ENCODE measurements around the gene TRMT11. TPM values are rescaled to one million over a fixed set of nuclear protein-coding genes. Genes with fewer than 3 reads are reported as not detected.
"Not testable (repeated sequence)": the region's sequence is repeated elsewhere in the genome, so short reads cannot be mapped to it uniquely, and the experiment has no call there.

The TRMT11 gene
- total RNA-seq, 2 donors from 2014 or later: 23.7 to 47.2 TPM

- Mint-ChIP-seq H3K4me1 (ENCODE audit: low read depth in 2 of 2) (peaks cover 0 to 12% of the 10 kb centered on the region in 2 donors), H3K4me3 (no peak overlapping the region), H3K27me3 (no peaks in the 10 kb centered on the region), H3K36me3 (peaks cover 5% of the 10 kb centered on the region), H3K27ac (no peak overlapping the region), H3K9me3 (no peaks in the 10 kb centered on the region)
- DNase-seq (ENCODE audit: low spot score): no peak
- ATAC-seq: no peak
Observed at GRCh38 chr6:126052485-126052884, 66.1 kb downstream of the TRMT11 start.

GRCh38 chr6:126054258-126054702 is 67.9 kb downstream of the TRMT11 start:
- ATAC-seq (peak in 1 of 2 donors; percentile 35), DNase-seq (ENCODE audit: low spot score) (no peak)
- H3K27ac Mint-ChIP-seq: no peak overlapping the region
- H3K36me3 Mint-ChIP-seq: no peaks in the 10 kb centered on the region
- H3K4me3 Mint-ChIP-seq: no peak overlapping the region
- H3K27me3 Mint-ChIP-seq: no peaks in the 10 kb centered on the region
- peaks cover 0 to 12% of the 10 kb centered on the region in 2 donors for H3K4me1 Mint-ChIP-seq (ENCODE audit: low read depth in 2 of 2)
- no peaks in the 10 kb centered on the region for H3K9me3 Mint-ChIP-seq

DNA sequence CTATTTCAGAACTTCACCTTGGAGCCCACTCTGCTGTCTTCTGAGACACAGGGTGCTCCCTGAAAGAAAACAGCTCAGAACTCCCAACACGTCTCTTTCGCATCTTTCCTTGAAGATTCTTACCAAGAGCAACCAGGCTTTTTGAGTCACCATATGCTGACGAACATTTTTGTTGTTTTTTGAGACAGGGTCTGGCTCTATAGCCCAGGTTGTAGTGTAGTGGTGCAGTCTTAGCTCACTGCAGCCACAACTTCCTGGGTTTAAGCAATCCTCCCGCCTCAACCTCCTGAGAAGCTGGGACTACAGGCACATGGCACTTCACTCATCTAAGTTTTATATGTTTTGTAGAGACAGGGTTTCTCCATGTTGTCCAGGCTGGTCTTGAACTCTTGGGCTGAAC is 68.5 kb downstream of the TRMT11 start:
- H3K4me3 Mint-ChIP-seq: no peak overlapping the region
- no peaks in the 10 kb centered on the region for H3K9me3 Mint-ChIP-seq

GRCh38 chr6:126055449-126055848 is 69.1 kb downstream of the TRMT11 start:
- Mint-ChIP-seq H3K27ac (no peak overlapping the region), H3K9me3 (no peaks in the 10 kb centered on the region), H3K4me1 (ENCODE audit: low read depth in 2 of 2) (peaks cover 4 to 15% of the 10 kb centered on the region in 2 donors), H3K36me3 (no peaks in the 10 kb centered on the region), H3K27me3 (no peaks in the 10 kb centered on the region), H3K4me3 (no peak overlapping the region)
- ATAC-seq (no peak), DNase-seq (ENCODE audit: low spot score) (no peak)

More for the DNA sequence above, 68.5 kb downstream of the TRMT11 start:
- H3K27ac Mint-ChIP-seq: no peak overlapping the region
- no peaks in the 10 kb centered on the region for H3K36me3 Mint-ChIP-seq
- peaks cover 0 to 12% of the 10 kb centered on the region in 2 donors for H3K4me1 Mint-ChIP-seq (ENCODE audit: low read depth in 2 of 2)
- H3K27me3 Mint-ChIP-seq: no peaks in the 10 kb centered on the region
- DNase-seq (ENCODE audit: low spot score) (no peak), ATAC-seq (peak; percentile 39 to 57)

GRCh38 chr6:126056355-126057004 is 70.1 kb downstream of the TRMT11 start:
- Mint-ChIP-seq H3K4me1 (ENCODE audit: low read depth in 2 of 2) (peaks cover 8 to 16% of the 10 kb centered on the region in 2 donors), H3K4me3 (no peak overlapping the region), H3K27ac (no peak overlapping the region), H3K36me3 (no peaks in the 10 kb centered on the region), H3K27me3 (no peaks in the 10 kb centered on the region), H3K9me3 (no peaks in the 10 kb centered on the region)
- DNase-seq (ENCODE audit: low spot score) (no peak), ATAC-seq (no peak)

DNA sequence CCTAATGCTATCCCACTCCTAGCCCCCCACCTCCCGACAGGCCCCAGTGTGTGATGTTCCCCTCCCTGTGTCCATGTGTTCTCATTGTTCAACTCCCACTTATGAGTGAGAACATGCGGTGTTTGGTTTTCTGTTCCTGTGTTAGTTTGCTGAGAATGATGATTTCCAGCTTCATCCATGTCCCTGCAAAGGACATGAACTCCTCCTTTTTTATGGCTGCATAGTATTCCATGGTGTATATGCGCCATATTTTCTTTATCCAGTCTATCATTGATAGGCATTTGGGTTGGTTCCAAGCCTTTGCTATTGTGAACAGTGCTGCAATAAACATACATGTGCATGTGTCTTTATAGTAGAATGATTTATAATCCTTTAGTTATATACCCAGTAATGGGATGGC is 71.7 kb downstream of the TRMT11 start:
- ATAC-seq; H3K4me3 Mint-ChIP-seq; H3K36me3 Mint-ChIP-seq; DNase-seq (ENCODE audit: low spot score); H3K27ac Mint-ChIP-seq; H3K9me3 Mint-ChIP-seq; H3K27me3 Mint-ChIP-seq: not testable (repeated sequence)
- H3K4me1 Mint-ChIP-seq (ENCODE audit: low read depth in 2 of 2): peaks cover 8 to 16% of the 10 kb centered on the region in 2 donors

DNA sequence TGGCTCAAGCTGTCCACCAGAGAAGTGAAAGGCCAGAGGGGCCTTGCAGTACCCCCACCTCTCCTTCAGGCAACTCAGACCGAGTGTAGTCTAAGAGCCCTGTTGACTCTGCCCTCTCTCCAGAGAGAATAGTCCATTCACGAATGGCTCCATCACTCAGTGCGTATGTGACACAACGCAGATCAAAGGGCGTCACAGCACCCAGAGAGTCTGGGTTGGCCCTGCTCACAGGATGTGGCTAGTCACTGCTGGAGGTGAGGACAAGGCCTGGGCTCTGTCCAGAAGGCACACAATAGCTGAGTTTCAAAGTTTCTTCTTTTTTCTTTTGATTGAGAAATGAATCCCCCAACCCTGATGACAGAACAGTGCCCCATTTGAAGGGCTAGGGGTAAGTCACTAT is 74.1 kb downstream of the TRMT11 start:
- H3K9me3 Mint-ChIP-seq: no peaks in the 10 kb centered on the region
- peak; percentile 79 to 82 for ATAC-seq
- peak overlapping the region in 1 of 2 donors; percentile 65 for H3K27ac Mint-ChIP-seq
- no peak overlapping the region for H3K4me3 Mint-ChIP-seq
- no peaks in the 10 kb centered on the region for H3K27me3 Mint-ChIP-seq
- H3K36me3 Mint-ChIP-seq: no peaks in the 10 kb centered on the region
- H3K4me1 Mint-ChIP-seq (ENCODE audit: low read depth in 2 of 2): peaks cover 7 to 8% of the 10 kb centered on the region in 2 donors
- DNase-seq (ENCODE audit: low spot score): peak; percentile 62

DNA sequence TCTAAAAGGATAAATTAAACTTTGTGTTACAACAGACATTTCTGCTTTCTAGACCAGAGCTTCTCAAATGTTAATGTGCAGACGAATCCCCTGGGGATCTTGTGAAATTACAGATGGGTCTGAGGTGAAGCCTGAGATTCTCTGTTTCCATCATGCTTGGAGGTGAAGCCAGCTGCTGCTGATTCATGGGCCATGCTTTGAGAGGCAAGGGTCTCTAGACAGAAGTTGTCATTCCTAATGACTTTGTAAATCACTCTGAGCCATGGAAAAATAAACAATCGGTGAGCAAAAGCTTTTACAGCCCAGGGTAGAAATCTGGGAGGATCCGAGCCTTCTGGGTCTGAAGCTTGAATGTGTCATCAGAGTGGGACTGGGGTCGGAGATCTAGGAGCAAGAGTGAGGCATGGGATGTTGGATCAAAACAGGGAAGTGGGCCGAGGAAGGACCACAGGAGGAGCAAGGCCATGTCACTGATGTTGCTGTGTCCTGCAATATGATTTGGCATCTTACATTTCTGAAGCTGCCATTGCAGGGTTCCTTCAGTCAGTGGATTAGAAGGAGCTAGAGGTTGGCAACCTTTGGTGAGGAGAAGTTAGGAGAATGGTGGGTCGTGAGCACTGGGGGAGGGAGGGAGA is 77.3 kb downstream of the TRMT11 start:
- Mint-ChIP-seq H3K9me3 (no peaks in the 10 kb centered on the region), H3K27ac (no peak overlapping the region), H3K36me3 (no peaks in the 10 kb centered on the region), H3K4me1 (ENCODE audit: low read depth in 2 of 2) (peaks cover 7 to 8% of the 10 kb centered on the region in 2 donors), H3K4me3 (no peak overlapping the region), H3K27me3 (no peaks in the 10 kb centered on the region)
- no peak for ATAC-seq
- DNase-seq (ENCODE audit: low spot score): no peak

DNA sequence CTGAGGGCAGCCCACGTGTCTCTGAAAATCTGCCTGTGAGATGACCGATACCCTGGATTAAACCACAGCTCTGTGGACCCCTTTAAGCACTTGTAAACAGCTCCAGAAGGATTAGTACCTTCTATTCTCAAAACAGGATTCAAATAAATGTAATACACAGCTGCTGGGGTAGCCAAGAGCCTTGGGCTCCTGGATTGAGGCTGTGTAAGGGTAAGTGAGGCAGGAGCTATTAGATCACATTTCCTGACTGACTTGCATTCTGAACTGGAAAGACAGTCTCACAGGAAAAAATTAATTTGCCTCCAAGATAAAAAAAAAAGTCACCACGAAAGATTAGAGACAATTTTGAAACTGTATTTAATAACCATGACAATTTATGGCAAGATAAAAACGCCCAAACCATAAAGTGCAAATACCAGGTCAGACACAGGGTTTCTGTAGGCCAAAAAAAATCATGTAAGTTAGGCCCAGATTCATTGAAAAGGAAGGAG is 78.0 kb downstream of the TRMT11 start:
- no peak overlapping the region for H3K27ac Mint-ChIP-seq
- peaks cover 7 to 8% of the 10 kb centered on the region in 2 donors for H3K4me1 Mint-ChIP-seq (ENCODE audit: low read depth in 2 of 2)
- ATAC-seq: no peak
- no peaks in the 10 kb centered on the region for H3K27me3 Mint-ChIP-seq
- DNase-seq (ENCODE audit: low spot score): no peak
- no peaks in the 10 kb centered on the region for H3K36me3 Mint-ChIP-seq
- H3K4me3 Mint-ChIP-seq: no peak overlapping the region
- no peaks in the 10 kb centered on the region for H3K9me3 Mint-ChIP-seq

- Mint-ChIP-seq H3K9me3 (no peaks in the 10 kb centered on the region), H3K27me3 (no peaks in the 10 kb centered on the region), H3K36me3 (no peaks in the 10 kb centered on the region), H3K4me3 (no peak overlapping the region), H3K27ac (no peak overlapping the region), H3K4me1 (ENCODE audit: low read depth in 2 of 2) (peaks cover 7 to 8% of the 10 kb centered on the region in 2 donors)
- no peak for ATAC-seq
- no peak for DNase-seq (ENCODE audit: low spot score)
Observed at GRCh38 chr6:126064748-126065401, 78.5 kb downstream of the TRMT11 start.

GRCh38 chr6:126066053-126067048 is 80.0 kb downstream of the TRMT11 start:
- no peaks in the 10 kb centered on the region for H3K4me1 Mint-ChIP-seq (ENCODE audit: low read depth in 2 of 2)
- no peaks in the 10 kb centered on the region for H3K27me3 Mint-ChIP-seq
- no peaks in the 10 kb centered on the region for H3K9me3 Mint-ChIP-seq
- DNase-seq (ENCODE audit: low spot score) (no peak), ATAC-seq (no peak)
- no peak overlapping the region for H3K4me3 Mint-ChIP-seq
- H3K27ac Mint-ChIP-seq: no peak overlapping the region
- H3K36me3 Mint-ChIP-seq: no peaks in the 10 kb centered on the region

DNA sequence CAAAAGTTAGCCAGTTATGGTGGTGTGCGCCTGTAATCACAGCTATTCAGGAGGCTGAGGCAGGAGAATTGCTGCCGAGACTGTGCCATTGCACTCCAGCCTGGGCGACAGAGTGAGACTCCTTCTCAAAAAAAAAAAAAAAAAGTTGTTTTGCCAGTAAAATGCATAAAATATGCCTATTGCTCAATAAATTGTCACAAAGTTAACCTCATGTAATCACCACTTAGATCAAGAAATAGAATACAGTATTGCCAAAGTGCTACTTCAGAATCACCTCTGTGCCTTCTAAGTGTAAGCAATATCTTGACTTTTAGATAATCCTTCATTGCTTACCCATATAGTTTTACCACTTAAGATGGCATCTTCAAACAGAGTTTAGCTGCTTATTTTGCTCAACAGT is 80.7 kb downstream of the TRMT11 start:
- H3K36me3 Mint-ChIP-seq: no peaks in the 10 kb centered on the region
- DNase-seq (ENCODE audit: low spot score) (no peak), ATAC-seq (no peak)
- no peaks in the 10 kb centered on the region for H3K27me3 Mint-ChIP-seq
- H3K27ac Mint-ChIP-seq: no peak overlapping the region
- no peak overlapping the region for H3K4me3 Mint-ChIP-seq
- H3K4me1 Mint-ChIP-seq (ENCODE audit: low read depth in 2 of 2): no peaks in the 10 kb centered on the region
- no peaks in the 10 kb centered on the region for H3K9me3 Mint-ChIP-seq

GRCh38 chr6:126069449-126069848 is 83.1 kb downstream of the TRMT11 start:
- ATAC-seq (no peak), DNase-seq (ENCODE audit: low spot score) (no peak)
- H3K36me3 Mint-ChIP-seq: no peaks in the 10 kb centered on the region
- H3K4me1 Mint-ChIP-seq (ENCODE audit: low read depth in 2 of 2): no peaks in the 10 kb centered on the region
- H3K27ac Mint-ChIP-seq: no peak overlapping the region
- no peak overlapping the region for H3K4me3 Mint-ChIP-seq
- H3K9me3 Mint-ChIP-seq: no peaks in the 10 kb centered on the region
- H3K27me3 Mint-ChIP-seq: no peaks in the 10 kb centered on the region
